Brain pericyte (primary cell): Measurements from ENCODE around the gene HS6ST3.

ENCODE experiments used
- DNase-seq: peaks from one replicate; pipeline ENCODE4 v3.0.0-alpha.2; 2012; ENCODE audit warnings: low read depth, low spot score

Gene HS6ST3

DNA sequence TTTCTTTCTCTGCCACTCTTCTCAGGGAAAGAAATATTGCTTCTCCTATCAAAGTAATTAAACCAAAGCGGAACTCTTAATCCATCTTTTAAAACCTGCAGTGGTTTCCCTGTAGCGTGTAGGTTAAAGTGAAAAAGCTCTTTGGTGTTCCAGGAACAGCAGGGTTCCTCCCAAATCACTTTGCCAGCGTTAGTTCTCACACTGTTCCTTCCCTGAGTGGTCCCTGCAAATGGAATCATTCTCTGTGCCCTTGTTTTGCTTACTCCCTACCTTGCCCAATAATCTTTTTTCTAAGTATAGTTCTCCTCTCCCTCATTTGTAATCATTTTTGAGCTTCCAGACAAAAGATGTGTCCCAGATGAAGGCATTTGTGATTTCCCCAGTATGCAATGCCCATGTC lies 207.5 kb downstream of the HS6ST3 start:
- DNase-seq = no peak

DNA sequence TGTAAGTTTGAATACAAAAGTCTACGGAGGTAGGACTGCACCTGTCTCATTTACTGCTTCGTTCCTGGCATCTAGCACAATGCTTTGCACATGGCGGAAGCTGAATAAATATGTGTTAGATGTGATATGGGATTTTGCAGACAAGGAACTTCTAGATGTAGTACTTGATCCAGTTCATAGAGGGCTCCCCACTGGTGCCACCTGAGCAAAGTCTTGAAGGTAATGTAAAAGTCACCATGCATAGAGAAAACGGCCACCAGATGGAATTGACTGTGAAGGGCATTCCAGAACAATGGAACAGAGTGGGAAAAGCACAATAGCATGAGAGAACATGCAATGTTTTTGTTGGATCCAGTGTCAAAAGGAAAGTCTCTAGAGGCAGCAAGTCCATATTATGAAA lies 209.3 kb downstream of the HS6ST3 start:
- DNase-seq = no peak

DNA sequence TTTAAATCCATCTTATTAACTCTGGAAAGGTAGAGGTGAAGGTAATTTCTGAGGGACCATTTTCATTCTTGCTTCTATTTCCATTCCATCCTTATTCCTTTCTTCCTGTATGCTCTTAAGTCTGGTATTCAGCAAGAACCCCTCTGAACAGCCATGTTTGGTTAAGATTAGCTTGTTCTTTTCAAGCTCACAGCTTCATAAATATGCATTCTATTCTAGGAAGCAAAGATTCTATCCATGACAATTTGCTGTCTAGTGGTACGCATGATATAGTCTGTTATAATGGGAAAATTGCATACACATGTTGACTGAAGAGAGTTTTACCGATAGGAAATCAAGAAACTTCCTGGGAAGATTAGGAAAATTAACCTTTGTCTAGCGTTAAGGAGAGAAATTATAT lies 218.7 kb downstream of the HS6ST3 start:
- no peak for DNase-seq

GRCh38 chr13:96314974-96315373 lies 225.1 kb downstream of the HS6ST3 start:
- no peak for DNase-seq

GRCh38 chr13:96338030-96338429 lies 248.1 kb downstream of the HS6ST3 start:
- no peak for DNase-seq

GRCh38 chr13:96342286-96342685 lies 252.4 kb downstream of the HS6ST3 start:
- no peak for DNase-seq

DNA sequence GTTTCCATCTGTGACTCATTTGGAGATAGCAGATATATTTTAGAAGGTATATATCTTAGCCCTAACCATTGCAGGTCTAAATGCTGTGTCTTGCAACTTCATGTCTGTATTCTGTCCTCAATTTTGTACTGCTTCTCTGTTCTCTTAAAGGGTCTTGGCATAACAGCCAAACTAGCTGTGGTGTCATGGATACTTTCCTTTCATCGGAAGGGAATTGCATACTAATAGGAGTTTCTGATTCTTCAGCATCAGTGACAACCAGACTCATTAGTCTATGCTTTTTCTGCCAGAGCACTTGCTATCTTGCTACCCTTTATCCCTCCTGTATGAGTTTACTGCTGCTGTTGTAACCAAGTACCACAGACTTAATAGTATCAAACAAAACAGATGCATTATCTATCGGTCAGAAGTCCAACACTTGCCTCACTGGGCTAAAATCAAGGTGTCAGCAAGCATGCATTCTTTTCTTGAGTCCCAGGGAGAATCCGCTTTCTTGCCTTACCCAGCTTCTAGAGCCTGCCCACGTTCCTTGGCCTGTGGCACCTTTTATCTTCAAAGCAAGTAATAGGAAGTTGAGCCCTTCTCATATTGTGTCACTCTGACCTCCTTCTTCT lies 253.1 kb downstream of the HS6ST3 start:
- DNase-seq = no peak

DNA sequence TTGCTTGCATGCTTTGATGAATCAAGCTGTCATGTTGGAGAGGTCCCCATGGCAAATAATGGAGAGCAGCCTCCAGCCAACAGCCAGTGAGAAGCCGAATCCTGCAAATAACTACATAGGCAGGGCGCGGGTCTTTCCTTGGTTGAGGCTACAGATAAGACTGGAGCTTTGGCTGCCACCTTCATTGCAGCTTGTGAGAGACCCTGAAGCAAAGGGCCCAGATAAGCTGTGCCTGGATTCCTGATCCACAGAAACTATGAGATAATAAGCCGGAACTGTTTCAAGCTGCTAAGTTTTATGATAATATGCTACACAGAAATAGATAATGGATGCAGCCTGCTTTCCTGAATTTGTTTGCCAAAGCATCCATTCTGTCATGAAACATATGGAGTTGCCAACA lies 257.0 kb downstream of the HS6ST3 start:
- no peak for DNase-seq

DNA sequence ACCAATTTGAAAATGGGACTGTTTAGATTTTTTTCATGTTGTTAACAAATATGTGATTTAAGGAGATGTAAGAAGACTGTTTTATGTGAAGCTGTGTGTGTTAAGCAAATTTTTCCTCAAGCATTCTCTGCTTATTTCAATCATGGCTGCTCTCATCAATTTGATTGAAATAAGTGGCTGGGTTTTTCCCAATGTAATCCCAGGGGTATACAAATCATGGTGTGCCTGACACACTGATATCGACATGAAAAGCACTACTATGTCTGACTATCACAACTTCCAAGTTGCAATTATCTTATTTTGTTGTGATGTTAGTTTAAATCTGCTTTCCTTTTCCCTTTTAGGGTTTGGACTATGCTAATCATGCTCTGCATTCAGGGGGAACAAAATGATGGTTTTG lies 283.7 kb downstream of the HS6ST3 start:
- no peak for DNase-seq

DNA sequence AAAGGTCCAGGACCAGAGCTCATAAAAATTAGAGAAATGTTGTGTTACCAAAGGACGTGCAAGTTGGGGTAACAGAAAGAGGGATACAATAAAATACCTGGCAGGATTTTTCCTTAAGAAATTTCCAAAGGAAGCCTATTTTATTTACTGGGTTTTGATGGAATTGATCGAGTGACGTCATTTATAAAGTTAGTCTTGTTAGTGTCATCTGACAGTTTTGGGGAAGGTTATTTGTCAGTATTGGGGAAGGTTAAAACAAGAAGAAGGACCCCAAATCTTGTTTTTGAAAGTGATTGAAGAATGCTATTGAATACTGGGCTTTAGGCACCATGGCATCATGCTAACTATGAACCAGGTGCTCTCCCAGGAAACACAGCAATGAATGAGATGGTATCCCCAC lies 287.9 kb downstream of the HS6ST3 start:
- DNase-seq = no peak

DNA sequence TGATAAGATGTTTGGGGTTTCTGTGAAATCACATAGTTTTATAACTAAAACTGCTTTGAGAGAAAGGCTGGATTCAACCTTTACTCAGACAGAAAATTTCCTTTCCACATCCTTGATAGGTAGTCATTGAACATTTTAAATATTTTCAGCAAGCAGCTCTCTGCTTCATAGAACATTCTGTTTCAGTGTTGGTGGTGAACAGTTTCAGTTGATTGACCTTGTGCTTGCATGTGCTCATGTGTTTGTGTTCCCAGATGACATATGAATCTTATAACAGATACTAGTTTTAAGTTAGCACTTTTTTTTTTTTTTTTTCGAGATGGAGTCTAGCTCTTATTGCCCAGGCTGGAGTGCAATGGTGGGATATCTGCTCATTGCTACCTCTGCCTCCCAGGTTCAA lies 290.1 kb downstream of the HS6ST3 start:
- DNase-seq = no peak

DNA sequence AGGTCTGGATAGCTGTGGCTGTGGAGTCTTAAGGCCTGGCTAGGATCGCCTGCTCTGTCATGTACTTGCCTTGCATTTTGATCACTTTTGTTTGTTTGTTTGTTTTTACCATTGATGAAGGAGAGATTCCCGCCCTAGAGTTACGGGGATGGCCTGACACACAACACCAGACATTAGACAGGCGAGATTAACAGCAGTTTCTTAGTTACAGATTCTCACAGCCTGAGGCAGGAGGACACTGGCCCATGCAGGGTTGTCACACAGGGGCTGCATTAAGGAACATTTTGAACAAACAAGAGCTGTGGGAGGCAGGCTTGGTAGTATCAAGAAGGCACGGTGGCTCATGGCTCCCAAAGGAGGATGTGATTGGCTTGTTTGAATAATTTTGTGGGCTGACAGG lies 291.8 kb downstream of the HS6ST3 start:
- no peak for DNase-seq

GRCh38 chr13:96388598-96388997 lies 298.7 kb downstream of the HS6ST3 start:
- no peak for DNase-seq

DNA sequence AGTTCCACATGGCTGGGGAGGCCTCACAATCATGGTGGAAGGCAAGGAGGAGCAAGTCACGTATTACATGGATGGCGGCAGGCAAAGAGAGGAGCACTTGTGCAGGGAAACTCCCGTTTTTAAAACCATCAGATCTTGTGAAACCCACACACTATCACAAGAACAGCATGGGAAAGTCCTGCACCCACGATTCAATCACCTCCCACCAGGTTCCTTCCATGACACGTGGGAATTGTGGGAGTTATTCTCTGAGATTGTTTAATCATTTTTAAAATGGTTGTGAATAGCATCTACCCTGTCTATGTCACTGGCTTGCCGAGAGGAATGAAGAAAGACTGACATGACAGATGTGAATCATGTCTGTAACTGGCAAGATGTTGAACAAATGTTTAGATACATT lies 301.7 kb downstream of the HS6ST3 start:
- no peak for DNase-seq

DNA sequence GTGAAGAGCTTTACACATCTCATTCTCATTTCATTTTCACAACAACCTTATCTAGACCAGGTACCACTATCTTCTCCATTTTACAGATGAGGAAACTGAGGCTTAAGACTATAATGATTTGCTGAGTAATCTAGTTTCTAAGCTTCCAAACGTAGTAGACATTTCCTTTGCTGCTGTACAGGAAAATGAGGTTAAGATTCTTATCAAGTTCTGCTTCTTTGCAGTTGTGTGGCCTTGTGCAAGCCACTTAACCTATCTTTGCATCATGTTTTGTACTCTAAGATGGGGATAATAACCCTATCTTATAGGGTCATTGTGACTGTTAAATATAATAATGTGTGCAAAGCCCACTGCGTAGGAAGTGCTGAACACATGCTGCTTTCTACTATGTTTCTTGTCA lies 307.9 kb downstream of the HS6ST3 start:
- no peak for DNase-seq

- no peak for DNase-seq
Observed at GRCh38 chr13:96398486-96398885, 308.6 kb downstream of the HS6ST3 start.

DNA sequence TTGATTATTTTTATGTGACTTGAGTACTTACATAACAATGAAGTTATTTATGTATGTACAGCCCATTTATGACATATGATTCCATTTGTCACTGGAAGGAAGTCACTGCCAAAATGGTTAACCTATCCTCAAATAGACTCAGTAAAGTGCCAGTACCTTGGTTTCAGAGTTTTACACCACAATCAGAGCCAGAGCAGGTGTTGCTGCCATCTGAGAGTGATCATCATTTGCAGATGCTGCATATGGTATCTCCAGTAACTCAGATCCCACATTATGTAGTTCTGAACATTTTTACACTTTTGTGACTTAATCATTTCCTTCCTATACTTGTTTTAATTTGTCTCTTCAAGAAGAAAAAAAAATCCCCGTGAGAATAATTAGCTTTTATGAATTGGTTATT lies 313.3 kb downstream of the HS6ST3 start:
- no peak for DNase-seq

DNA sequence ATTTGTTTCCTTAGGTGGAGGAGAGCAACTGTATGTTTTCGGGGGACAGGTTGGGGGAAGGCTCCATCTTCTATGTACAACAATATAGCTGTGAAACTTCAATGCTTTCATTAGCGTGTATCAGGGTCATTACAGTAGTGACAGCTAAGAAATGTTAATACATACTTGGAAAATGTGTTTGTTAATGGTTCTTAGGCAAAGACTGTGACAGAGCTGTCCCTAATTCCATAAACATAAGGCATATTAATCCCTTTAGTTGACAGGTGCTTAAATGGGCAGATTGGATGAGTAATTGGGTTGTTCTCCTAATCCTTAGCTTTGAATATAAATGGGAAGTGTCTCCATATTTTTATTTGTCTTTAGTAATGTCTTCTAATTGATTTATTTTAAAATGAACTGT lies 313.7 kb downstream of the HS6ST3 start:
- DNase-seq = no peak

GRCh38 chr13:96415831-96416385 lies 326.0 kb downstream of the HS6ST3 start:
- no peak for DNase-seq

DNA sequence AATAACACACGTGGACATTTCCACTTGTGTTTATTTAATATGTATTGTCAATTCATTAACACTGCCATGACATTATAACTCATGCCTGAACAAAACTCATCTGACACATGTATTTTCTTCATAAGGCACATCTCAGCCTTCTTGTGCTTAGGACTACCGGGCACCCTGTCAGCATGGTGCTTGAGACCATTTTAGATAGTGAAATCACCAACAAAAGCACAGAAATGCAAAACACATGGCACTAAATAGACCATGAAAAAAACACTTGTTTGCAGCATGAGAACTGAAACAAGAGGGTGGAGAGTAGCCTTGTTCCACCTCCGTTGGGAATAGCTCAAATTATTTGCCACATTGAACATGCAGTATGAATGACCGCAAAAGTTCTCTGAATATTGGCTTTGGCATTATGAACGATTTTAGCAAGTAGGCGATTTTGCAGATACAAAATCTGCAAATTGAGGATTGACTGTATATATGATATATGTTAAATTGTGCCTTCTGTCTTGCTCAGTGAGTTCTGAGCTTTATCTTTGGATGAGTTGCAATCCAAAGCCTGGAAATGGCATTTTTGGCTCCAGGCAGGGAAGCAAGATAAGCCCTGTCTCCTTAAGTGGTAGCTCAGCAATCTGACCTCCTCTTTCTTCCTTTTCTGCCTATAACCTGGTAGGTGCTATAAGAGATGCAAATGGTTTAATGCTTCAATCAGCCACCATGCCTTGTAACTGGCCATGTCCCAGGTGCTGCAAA lies 328.2 kb downstream of the HS6ST3 start:
- DNase-seq = no peak

DNA sequence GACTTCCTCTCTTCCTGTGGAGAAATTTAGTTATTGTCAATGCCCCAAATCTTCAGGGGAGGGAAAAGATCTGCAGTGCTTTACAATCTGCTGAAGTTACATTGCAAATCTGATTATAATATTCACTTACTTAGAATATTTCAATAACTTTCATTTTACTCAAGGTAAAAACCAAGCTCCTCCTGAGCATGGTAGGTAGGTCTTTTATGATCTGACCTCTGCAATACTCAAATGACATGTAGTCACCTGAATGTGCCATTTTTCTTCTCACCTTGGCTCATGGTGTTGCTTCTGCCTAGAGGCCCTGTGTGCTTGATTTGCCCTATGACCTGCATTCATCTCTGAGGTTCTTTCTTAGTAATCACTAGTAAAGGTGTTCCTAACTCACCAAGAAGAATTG lies 331.4 kb downstream of the HS6ST3 start:
- DNase-seq = no peak

DNA sequence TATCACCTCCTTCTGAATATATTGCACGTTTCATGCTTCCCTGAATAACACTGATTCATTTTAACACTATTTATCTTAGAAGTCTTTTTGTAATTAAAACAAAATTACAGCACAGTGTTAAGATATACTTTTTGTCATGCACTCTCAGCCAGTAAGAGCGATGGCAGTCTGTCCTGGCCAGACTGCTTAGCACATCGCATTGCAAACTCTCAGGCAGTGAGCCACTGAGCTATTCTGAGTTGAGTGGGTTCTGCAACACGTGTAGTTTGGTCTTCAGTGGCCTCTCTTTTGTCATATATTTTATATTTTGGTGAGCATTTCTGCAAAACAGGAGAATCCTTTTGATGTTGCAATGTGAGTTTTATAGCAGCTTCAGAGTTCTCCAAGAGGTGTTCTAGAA lies 332.1 kb downstream of the HS6ST3 start:
- DNase-seq = no peak

GRCh38 chr13:96426167-96426566 lies 336.3 kb downstream of the HS6ST3 start:
- no peak for DNase-seq
